Central memory CD4-positive, alpha-beta T cell (primary cell): ENCODE results near the gene CD7.

ENCODE experiments used
- DNase-seq: peaks from one replicate; pipeline ENCODE4 v3.0.0; 2022

CD7 gene

DNA sequence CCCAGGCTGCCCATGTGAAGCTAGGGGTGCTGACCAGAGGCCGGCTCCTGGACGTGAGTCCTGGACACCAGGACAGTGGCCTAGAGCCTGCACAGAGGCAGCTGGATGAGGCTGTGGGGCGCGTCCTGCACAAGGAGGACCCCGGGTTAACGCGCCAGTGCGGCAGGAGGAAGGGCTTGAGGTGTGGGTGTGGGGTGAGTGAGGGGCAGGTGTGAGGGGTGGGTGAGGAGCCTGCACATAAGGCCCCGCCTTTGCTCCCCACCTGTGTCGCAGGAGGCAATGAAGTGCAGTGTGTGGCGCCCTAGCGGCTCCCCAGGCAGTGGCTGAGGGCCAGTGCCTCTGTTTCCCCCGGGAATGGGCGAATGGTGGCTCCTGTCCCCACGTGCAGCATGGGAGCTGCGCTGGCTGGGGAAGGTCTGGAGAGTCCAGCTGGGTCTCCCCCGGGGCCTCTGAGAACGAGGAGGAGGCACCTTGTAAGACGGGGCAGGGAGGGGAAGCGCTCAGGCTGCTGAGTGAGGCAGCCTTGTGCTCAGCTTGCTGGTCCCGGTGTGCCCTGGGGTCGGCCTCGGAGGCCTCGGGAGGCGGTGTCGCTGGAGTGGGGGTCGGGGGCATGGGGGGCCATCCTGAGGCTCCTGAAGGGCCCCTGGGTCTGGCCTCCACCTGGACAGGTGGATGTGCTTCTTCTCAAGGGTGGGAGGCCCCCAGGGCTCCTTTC, 3.2 kb downstream of the CD7 start:
- no peak for DNase-seq

- DNase-seq = no peak
Observed at GRCh38 chr17:82313195-82314011, 4.0 kb downstream of the CD7 start.

- no peak for DNase-seq
Observed at GRCh38 chr17:82311971-82312370, 5.4 kb downstream of the CD7 start.

- no peak for DNase-seq
Observed at GRCh38 chr17:82310877-82311276, 6.5 kb downstream of the CD7 start.

DNA sequence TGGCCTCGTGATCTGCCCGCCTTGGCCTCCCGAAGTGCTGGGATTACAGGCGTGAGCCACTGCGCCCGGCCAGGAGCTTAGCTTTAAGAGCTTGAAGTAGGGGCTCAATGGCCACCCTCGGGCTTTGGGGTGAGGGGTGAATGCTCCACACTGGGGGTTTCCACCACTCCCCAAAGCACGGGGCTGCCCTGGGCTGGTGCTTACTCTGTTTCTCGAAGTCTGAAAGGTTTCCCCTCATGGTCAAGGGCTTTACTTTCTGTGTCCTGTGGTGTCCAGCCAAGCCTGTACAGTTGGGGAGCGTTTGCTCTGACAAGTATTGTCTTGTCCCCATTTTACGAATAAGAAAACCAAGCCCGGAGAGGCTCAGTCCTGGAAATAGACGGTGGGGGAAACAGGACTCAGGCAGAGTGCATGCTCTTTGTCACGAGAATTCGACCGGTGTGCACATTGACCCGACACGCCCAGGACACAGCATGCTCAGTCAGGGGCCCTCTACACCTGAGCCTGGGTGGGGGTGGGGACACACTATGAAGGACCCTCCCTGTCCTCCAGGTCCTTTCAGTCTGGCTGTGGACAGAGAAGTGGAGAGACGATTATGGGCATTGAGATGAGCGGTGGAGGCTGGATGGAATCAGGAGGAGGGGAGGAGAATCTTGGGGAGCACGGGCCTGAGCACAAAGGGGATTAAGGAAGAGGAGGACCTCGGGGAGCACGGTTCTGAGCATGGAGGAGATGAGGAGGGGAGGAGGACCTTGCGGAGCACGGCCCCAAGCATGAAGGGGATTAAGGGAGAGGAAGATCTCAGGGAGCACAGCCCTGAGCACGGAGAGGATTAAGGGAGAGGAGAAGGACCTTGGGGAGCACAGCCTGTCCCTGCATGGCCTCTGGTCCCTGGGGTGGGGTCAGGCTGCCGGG, 7.5 kb downstream of the CD7 start:
- DNase-seq = no peak

DNA sequence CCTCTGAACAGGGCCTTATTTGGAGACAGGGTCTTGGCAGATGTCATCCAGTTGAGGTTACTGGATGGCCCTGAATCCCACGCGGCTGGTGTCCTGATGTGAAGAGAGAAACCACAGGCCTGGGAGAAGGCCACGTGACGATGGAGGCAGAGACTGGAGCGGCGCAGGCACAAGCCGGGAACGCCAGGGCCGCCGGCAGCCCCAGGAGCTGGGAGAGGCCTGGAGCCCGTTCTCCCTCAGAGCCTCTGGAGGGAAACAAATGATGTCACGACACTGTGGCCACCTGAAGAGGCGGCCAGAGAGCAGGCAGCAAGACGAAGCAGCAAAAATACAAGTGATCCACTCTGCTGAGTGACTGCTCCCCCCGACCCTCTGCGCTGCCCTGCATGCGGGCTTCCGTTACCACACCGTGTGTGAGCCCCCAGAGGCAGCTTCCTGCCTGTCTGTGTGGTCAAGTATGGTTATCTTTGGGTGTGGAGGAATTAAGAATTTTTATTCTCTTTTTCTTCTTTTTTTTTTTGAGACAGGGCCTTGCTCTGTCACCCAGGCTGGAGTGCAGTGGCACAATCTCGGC, 11.6 kb downstream of the CD7 start:
- DNase-seq = no peak

DNA sequence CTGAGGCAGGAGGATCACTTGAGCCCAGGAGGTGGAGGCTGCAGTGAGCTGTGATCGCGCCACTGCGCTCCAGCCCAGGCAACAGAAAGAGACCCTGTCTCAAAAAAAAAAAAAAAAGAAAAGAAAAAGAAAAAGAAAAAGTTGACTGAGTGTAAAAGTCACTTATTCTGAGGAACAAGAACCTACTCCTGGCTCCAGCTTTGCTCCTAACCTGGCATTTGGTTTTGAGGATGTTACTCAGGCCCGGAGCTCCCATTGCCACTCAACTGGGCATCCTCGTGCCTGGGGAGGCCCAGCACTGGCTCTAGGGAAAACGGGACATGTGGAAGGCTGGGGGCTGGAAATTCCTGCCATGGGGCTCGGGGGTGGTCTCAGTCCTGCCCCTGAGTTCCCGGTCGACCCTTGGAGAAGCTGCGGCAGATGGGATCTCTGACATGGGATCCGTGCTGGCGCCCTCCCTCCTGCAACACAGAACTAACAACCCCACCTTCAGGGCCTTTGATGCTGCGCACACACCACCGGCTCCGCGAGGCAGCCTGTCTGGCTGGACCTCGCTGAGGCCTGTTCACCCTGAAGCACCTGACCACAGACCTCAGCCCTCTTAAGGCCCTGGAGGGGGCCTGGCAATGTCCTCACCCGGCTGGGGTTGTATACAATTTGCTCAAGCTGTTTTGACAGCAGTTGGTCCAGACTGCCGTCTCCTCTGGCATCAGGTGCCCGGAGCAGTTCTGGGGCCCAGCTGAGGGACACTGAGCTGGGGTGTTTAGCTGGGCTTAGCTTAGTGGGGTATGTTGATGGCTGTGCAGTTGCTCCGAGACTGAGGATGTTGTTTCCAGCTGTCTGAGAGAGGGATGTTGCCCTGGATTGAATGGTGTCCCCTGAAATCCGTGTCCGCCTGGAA, 12.3 kb downstream of the CD7 start:
- no peak for DNase-seq

DNA sequence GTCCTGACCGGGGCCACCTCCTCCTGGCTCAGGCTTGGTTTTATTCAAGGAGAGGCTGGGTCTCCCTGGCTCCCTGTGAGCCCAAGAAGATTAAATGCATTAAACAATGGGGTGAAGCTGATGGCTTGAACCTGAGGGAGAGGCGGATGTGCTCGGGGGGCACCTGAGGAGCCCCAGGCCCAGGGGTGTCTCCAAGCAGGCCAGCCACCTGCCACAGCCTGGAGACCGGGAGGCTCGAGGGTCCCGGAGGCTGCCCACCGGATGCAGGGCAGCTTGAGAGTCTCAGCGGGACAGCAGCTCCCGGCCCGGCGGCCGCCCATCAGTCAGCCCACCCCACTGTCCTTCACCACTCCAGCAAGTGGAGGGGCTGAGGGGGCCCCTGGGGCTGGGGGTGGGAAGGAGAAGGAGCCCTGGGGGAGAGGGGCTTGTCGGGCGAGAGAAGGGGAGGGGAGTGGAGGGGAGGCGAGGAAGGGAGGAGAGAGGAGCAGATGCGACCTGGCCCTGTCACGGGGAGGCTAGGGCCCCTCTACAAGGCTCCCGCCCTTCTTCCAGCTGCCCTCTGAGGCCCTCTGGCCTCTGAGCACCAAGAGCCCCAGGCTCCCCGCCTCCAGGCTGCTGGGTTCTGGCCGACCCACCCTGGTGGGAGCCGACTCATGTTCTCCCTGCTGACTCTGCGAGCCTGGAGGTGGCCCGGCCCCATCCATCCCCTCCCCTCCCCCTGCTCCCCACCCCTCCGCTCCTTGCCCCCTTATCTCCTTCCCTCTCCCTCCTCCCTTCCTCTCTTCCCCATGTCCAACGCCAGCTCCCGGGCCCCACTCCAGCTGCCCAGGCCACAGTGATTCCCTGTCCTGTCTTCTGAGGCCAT, 13.2 kb downstream of the CD7 start:
- DNase-seq = no peak

- DNase-seq = peak; percentile 55
Observed at GRCh38 chr17:82302991-82303943, 14.1 kb downstream of the CD7 start.

- DNase-seq = no peak
Observed at GRCh38 chr17:82302568-82302963, 14.8 kb downstream of the CD7 start.

GRCh38 chr17:82301916-82302567, 15.4 kb downstream of the CD7 start:
- peak; percentile 58 for DNase-seq

DNA sequence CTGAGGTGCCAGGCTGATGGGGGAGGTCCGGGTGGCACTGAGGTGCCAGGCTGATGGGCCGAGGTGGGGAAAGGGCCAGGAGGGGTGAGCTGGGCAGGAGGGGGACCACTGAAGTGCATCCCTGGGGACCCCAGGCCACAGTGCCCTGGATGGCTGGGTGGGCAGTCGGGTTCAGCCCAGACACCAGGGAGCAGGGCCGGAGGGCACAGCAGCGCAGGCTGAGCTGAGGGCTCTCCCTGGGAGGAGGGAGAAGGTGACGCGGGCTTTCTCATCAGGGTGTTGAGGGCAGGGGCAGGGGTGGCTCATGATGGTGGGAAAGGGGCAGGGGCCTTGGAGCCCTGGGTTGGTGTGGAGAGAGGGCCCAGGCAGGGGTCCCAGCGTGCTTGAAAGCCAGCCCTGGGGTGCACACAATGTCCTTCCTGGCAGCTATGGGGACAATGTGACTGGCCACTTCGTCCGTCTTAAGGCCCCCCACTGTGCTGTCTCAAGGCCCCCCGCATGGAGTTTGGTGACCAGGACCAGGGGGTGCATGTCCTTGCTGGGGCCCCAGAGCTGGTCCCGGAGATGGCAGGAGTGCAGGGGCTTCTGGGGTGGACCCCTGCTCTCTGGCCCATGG, 16.0 kb downstream of the CD7 start:
- DNase-seq = no peak

DNA sequence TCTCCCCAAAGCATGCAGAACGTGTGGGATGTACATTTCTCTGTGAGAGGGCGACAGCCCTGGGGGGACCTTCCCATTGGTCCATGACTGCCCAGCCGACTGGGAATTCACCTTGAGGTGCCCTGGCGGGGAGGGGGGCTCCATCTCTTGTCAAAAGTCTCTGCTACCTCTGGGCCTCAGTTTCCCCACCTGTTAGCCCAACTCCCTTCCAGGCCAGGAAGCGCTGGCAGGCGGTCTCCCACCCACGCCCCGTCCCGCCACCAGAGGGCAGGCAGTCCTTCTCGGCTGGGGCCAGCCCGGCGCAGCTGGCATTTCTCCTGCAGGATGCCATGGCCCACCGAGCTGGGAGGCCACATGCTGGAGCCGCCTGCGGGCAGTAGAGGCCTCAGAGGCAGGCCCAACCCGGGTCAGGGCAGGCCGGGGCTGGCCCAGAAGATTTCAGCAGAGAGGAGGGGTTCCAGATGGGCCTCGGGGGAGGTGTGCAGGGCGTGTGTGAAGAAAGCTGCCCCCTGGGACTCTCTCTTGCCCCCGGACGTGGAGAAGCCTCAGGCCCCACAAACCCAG, 16.6 kb downstream of the CD7 start:
- peak; percentile 48 for DNase-seq

GRCh38 chr17:82300228-82300627, 17.2 kb downstream of the CD7 start:
- DNase-seq = no peak

DNA sequence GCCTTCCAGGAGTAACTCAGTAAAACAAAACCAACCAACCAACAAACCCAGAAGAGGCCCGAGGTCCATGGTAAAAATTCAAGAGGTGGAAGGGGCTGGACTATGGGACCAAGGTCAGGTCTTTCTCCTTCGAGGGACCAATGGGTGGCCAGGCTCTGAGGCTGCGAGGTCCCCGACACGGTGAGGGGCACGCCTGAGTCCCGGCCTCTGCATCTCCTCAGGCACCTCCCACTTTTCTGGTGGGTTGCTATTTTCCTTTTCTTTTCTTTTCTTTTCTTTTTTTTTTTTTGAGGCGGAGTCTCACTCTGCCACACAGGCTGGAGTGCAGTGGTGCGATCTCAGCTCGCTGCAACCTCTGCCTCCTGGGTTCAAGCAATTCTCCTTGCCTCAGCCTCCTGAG, 18.0 kb downstream of the CD7 start:
- peak; percentile 21 for DNase-seq

GRCh38 chr17:82298538-82299421, 18.6 kb downstream of the CD7 start:
- no peak for DNase-seq
